GM19324 (cell line): Measurements from ENCODE around the gene TTC39A.

Experiments
- ATAC-seq: cut with Tn5 transposase; IDR thresholded peaks from one replicate; pipeline ENCODE4 v1.9.1; 2021; ENCODE audit warnings: mild to moderate bottlenecking, moderate library complexity; ENCODE audit not compliant: unreplicated experiment, low FRiP score

TTC39A gene

GRCh38 chr1:51330331-51331201 lies at the start of gene TTC39A:
Gene TTC39A, minus strand, starts transcription at chr1:51330562. Its CDS starts 85 bp downstream, at chr1:51330477.
- no peak for ATAC-seq

- no peak for ATAC-seq
Observed at GRCh38 chr1:51378871-51379270, 48.5 kb upstream of the TTC39A start.

DNA sequence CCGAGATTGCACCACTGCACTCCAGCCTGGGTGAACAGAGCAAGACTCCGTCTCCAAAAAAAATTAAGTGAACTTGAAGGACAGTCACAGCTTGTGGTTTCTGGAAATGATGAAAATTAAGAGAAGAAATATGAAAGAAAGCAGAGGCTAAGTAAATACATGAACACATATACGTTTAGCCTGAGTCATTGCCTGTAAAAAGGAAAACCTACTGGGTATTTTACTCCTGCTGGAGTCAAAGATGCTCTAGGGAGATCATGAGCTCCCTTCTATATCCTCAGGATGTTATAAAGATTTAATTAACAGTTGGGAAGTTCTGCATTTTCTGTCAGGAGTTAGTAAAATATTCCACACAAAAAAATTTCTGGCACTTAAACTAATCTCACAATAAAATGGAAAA lies 43.5 kb upstream of the TTC39A start:
- no peak for ATAC-seq

DNA sequence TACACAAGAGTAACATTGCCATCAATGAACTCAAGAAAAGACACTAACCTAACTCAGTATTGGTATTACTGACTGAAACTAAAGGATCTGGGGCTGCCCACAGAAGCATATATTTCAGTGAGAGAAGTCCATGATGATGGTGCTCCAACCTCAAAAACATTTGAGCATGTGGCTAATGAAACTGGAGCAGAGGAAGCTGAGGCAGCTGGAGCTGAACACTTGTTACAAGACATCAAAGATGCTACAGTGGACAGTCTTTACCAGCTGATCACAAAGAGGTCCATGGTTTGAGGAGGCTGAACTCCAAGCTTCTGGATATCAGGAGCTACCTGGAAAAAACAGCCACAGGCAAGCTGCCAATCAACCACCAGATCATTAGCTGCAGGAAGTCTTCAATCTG lies 42.2 kb upstream of the TTC39A start:
- ATAC-seq, result no peak

DNA sequence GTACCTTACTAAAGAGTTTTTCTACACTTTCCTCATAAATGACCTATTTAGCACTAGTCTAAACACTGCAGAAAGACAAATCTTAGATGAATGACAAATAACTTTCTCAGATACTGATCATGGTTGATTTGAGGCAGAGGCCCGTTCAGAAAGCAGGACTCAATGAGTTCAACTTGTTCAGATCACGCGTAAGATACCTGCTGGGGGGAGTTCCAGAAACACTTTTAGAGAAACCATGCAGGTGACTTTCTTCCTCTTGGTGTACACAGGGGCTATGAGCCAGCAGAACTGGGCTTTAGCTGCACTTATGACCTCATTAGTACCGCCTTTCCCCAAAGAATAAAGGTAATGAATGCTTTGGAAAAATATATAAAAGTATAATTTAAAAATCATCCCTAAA lies 38.8 kb upstream of the TTC39A start:
- no peak for ATAC-seq

DNA sequence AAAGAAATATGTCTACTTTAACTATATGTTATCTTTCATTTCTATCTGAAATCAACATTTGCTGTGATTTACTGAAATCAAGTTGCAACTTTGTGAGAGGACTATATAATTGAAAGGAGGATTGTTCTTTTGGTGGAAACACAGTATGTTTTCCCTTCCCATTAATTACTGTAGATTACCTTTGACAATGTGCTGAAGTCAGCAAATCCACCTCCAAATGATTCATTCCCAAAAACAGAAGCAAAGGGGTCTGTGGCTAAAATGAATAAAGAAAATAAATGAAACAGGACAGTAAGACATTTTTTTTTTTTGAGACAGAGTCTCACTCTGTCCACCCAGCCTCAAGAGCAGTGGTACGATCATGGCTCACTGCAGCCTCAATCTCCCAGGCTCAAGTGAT lies 35.4 kb upstream of the TTC39A start:
- no peak for ATAC-seq

- no peak for ATAC-seq
Observed at GRCh38 chr1:51359879-51360278, 29.5 kb upstream of the TTC39A start.

- ATAC-seq, result no peak
Observed at GRCh38 chr1:51355382-51355781, 25.0 kb upstream of the TTC39A start.

GRCh38 chr1:51354416-51354815 lies 24.1 kb upstream of the TTC39A start:
- no peak for ATAC-seq

GRCh38 chr1:51351907-51352306 lies 21.5 kb upstream of the TTC39A start:
- ATAC-seq, result no peak

- ATAC-seq, result no peak
Observed at GRCh38 chr1:51349862-51350261, 19.5 kb upstream of the TTC39A start.

GRCh38 chr1:51348147-51348527 lies 17.8 kb upstream of the TTC39A start:
- no peak for ATAC-seq

GRCh38 chr1:51347398-51348146 lies 17.2 kb upstream of the TTC39A start:
- ATAC-seq, result no peak

DNA sequence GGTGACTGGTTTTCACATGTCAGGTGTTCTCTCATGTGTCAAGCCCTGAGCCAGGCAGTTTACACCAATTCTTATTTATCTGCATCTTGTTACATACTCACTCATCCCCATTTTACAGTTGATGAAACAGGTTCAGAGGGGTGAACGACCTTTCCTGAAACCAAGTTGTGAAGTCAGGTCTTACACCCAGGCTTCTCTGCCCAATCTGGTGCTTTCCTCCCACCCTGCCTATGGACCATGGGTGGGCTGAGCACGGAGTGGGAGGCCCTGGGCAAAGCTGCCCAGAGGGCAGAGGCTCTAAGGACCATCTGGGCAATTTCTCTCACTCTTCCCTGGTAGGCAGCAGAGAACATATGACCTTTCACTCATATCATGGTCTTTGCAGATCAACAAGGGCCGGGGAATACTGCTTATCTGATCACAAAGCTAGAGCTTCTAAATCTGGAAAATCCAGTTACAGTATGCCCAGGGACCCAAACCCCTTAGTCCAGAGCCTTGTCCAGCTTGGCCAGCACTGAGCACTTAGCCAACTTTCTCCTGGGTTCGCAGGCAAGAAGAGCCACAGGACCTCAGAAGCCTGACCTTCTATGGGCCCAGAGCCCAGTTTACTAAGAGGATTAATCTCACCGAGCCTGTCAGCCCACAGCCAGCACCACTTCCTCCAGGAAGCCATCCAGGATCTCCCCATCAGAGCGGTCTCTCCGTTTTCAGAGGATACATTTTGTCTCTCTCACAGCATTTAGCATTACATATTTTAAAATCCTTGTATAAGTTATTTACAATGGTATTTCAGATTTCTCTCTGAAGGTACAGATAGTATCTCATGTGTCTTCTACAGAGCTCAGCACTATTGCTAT lies 16.0 kb upstream of the TTC39A start:
- ATAC-seq, result no peak

DNA sequence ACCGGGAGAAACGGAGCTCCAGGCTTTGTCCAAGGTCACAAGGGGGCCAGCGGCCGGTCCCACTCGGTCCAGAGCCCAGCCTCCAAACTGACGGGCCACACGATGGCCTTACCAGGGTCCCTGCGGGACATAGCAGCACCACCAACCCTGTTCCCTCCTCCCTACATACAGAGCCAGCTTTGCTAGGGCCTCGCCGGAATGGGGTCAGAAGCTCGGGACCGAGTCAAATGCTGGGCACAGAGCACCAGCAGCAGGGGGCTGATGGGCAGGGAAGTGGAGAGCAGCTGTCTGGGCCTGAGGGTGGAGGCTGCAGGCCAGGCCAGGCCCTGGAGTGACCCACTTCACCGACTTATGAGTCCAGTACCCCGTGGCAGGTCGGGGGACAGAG lies 14.9 kb upstream of the TTC39A start:
- ATAC-seq, result no peak

- ATAC-seq, result no peak
Observed at GRCh38 chr1:51344602-51345299, 14.4 kb upstream of the TTC39A start.

DNA sequence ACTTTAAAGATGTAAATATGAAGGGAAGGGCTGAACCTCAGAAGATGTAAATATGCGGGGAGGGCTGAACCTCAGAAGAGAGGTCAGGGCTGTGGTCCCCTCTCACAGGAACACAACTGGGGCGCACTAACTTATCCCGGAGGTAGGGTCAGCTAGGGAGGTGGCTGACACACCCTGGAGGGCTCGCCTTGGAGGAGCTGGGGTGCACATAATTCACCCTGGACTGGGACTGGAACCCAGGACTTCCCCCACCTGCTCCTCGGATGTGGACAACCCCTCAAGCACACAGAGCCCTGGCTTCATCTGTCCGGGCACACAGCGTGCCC lies 13.9 kb upstream of the TTC39A start:
- no peak for ATAC-seq

- no peak for ATAC-seq
Observed at GRCh38 chr1:51343624-51344023, 13.3 kb upstream of the TTC39A start.

DNA sequence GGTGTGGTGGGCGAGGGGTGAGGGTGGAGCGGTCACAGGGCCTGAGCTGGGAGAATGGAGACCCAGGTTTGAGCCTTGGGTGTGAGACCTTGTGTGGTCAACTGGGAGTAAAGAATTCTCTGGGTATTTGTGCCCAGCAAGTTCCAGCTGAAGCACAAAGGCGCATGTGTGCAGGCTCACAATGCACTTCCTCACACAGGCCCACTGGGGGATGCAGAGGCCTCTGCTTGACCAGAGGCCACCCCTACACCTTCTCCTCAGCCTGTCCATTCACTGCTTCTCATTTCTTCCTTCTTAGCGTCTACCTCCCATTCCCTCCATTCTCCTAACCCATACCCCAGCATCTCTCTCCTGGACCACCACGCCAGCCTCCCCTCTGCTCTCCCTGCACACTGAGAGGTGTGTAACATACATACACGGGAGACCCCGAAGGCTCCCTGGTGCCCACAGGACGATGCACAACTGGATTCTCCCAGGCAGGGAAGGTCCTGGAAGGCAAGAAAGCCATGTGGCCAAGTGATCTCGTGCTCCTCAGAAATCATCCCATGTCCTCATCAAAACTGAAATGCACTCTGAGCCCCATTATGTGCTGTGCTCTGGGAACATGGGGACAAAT lies 12.3 kb upstream of the TTC39A start:
- no peak for ATAC-seq

- ATAC-seq, result no peak
Observed at GRCh38 chr1:51341876-51342496, 11.6 kb upstream of the TTC39A start.
